K562 (cell line): ENCODE measurements around the gene ZNF467. TPM values are rescaled to one million over a fixed set of nuclear protein-coding genes. Genes with fewer than 3 reads are reported as not detected.

Source experiments
- ATAC-seq: fragments of 200-7000 bp; cut with Tn5 transposase; 3 replicates; pipeline ENCODE4 v1.9.1; 2020; ENCODE audit warnings: moderate library complexity
- BruUV-seq: library from RNA; stranded (reverse); fragments of 400-500 nt; replicated peaks from 2 replicates; lab custom pipeline; 2021; lab: Mats Ljungman, UMichigan
- CTCF ChIA-PET: fragments of 300-600 bp; formaldehyde crosslinking; extraction: SDS; loops from one replicate; lab custom pipeline; 2021; ENCODE audit warnings: low intra/inter-chr PET ratio; lab: Yijun Ruan, JAX
- POLR2A ChIA-PET: fragments of 300-600, 350-650 bp; sonication (Branson Sonifier 250); formaldehyde crosslinking; extraction: SDS; loops from one replicate; lab custom pipeline; 2021; ENCODE audit warnings: antibody characterized with exemption, inconsistent platforms; lab: Yijun Ruan, JAX
- DNase-seq, 4 experiments: peaks; one replicate each; pipeline versions ENCODE4 v3.0.0 to v3.0.0-alpha.2; 2011 to 2018; ENCODE audit warnings: low spot score in 3 of 4, mixed read lengths in 3 of 4; ENCODE audit errors: extremely low read depth in 1 of 4
- FAIRE-seq: peaks from 2 replicates; lab custom pipeline; 2011; peaks lifted over from hg19 to GRCh38; lab: Jason Lieb, UNC
- H2AFZ ChIP-seq: 2 replicates; pipeline ENCODE4 v1.6.0; 2011; ENCODE audit warnings: low read depth, low read length, control low read depth, inconsistent platforms
- H3K27ac ChIP-seq: fragments of 200-600 bp; 3 replicates; pipeline ENCODE4 v1.8.0; 2011; ENCODE audit warnings: low read depth, mild to moderate bottlenecking, control low read depth, inconsistent platforms, low read length, moderate library complexity, mixed read lengths; ENCODE audit errors: extremely low read depth
- H3K27me3 ChIP-seq, 2 experiments: fragments of 300-600 bp in 1 of 2; 2 replicates in 1 of 2; 3 replicates in 1 of 2; pipeline versions ENCODE4 v1.6.0 to v1.8.0; 2011; ENCODE audit warnings: inconsistent platforms in 2 of 2, low read length in 2 of 2, mild to moderate bottlenecking in 1 of 2, mixed read lengths in 1 of 2, moderate library complexity in 1 of 2; ENCODE audit not compliant: control insufficient read depth in 2 of 2, insufficient read depth in 2 of 2
- H3K36me3 ChIP-seq: fragments of 300-600 bp; 3 replicates; pipeline ENCODE4 v1.8.0; 2011; ENCODE audit warnings: mild to moderate bottlenecking, low read length, inconsistent platforms; ENCODE audit not compliant: control insufficient read depth, insufficient read depth
- H3K4me1 ChIP-seq, 2 experiments: fragments of 200-600 bp in 1 of 2; replicated peaks in 1 of 2; 2 replicates in 1 of 2; 3 replicates in 1 of 2; pipeline versions ENCODE4 v1.5.1 to v1.8.0; 2011; ENCODE audit warnings: inconsistent platforms in 2 of 2, low read length in 2 of 2, mild to moderate bottlenecking in 1 of 2, mixed read lengths in 1 of 2, moderate library complexity in 1 of 2; ENCODE audit not compliant: control insufficient read depth in 2 of 2, insufficient read depth in 2 of 2
- H3K4me2 ChIP-seq: 2 replicates; pipeline ENCODE4 v1.6.1; 2011; ENCODE audit warnings: low read length, control low read depth, inconsistent platforms, mixed read lengths; ENCODE audit not compliant: insufficient read depth
- H3K4me3 ChIP-seq: fragments of 200-600 bp; sonication (generic), shearing (Covaris generic); 2 replicates; pipeline ENCODE4 v1.5.1; 2016; ENCODE audit warnings: control low read depth, inconsistent platforms
- H3K79me2 ChIP-seq: fragments of 200-600 bp; 3 replicates; pipeline ENCODE4 v1.8.0; 2011; ENCODE audit warnings: low read length, inconsistent platforms; ENCODE audit not compliant: control insufficient read depth, insufficient read depth
- H3K9ac ChIP-seq, 2 experiments: 2 replicates each; pipeline versions ENCODE4 v1.6.0 to v1.6.1; 2011; ENCODE audit warnings: low read depth in 2 of 2, low read length in 2 of 2, control low read depth in 1 of 2, inconsistent platforms in 1 of 2, mild to moderate bottlenecking in 1 of 2, mixed read lengths in 1 of 2; ENCODE audit not compliant: insufficient read depth in 1 of 2
- H3K9me1 ChIP-seq: one replicate; pipeline ENCODE4 v1.6.0; 2011; ENCODE audit warnings: inconsistent platforms, mild to moderate bottlenecking, low read length, moderate library complexity; ENCODE audit not compliant: control insufficient read depth, insufficient read depth
- H3K9me3 ChIP-seq: replicated peaks from 2 replicates; pipeline ENCODE4 v1.5.1; 2011; ENCODE audit warnings: low read depth, low read length, inconsistent platforms; ENCODE audit not compliant: control insufficient read depth, insufficient read depth
- H4K20me1 ChIP-seq: replicated peaks from 2 replicates; pipeline ENCODE4 v1.6.1; 2011; ENCODE audit warnings: low read length, inconsistent platforms, mixed read lengths; ENCODE audit not compliant: control insufficient read depth, insufficient read depth
- CEBPB ChIP-seq: fragments of 450-650 bp; IDR thresholded peaks from 2 replicates; pipeline ENCODE4 v1.6.1; 2016; ENCODE audit warnings: missing genetic modification characterization, missing compliant biosample characterization
- HNRNPL ChIP-seq: fragments of 200-400 bp; formaldehyde crosslinking; IDR thresholded peaks from 2 replicates; pipeline ENCODE4 v1.6.1; 2017; ENCODE audit warnings: low read depth, mild to moderate bottlenecking, low read length
- NFIC ChIP-seq: fragments of 450-650 bp; IDR thresholded peaks from 2 replicates; pipeline ENCODE4 v1.6.1; 2017; ENCODE audit warnings: mild to moderate bottlenecking, inconsistent platforms
- SAP30 ChIP-seq: fragments of 200-600 bp; sonication (generic); IDR thresholded peaks from 2 replicates; pipeline ENCODE4 v1.6.1; 2012; ENCODE audit warnings: borderline replicate concordance, low read depth, mild to moderate bottlenecking, moderate library complexity, low read length, control low read depth, inconsistent platforms; ENCODE audit not compliant: insufficient read depth, poor library complexity, severe bottlenecking
- WGBS: fragments of 100-300 bp; shearing (Covaris generic); methylation state at CpG from one replicate; pipeline ENCODE4 v1.1.6; 2016; ENCODE audit warnings: low coverage, mixed read lengths; ENCODE audit not compliant: insufficient coverage; ENCODE audit errors: missing lambda C conversion rate; 5-methylcytosine and 5-hydroxymethylcytosine counted together
- in situ Hi-C: fragments of 300-500 bp; cut with MboI; formaldehyde crosslinking; loops from 4 replicates; pipeline ENCODE4 v1.15.0; 2018; ENCODE audit warnings: inconsistent platforms, mixed read lengths
- intact Hi-C: fragments of 100-400 bp; cut with micrococcal nuclease; formaldehyde crosslinking; loops from 2 replicates; pipeline ENCODE4 v1.14.2; 2022
- polyA plus RNA-seq, 8 experiments: library from polyadenylated mRNA; depleted of rRNA in 4 of 8; stranded (reverse) in 5 of 8; unstranded in 3 of 8; fragments of >200 nt; fragmentation: Nextera tagmentation in 2 of 8; fragmentation: Illumina TruSeq in 1 of 8; extraction: Ambion mirVana in 2 of 8; extraction: Trizol in 1 of 8; gene quantifications; 2 replicates each; pipeline versions ENCODE4 v1.2.1 to v1.2.3, GENCODE V29; 2011 to 2014; ENCODE audit warnings: inconsistent platforms in 1 of 8, missing spikeins in 1 of 8
- total RNA-seq, 7 experiments: library from RNA; depleted of rRNA in 6 of 7; stranded (reverse); fragments of >200 nt in 6 of 7; fragmentation: Illumina TruSeq in 2 of 7; extraction: Trizol in 2 of 7; gene quantifications; 2 replicates each; pipeline versions ENCODE4 v1.2.1 to v1.2.3, GENCODE V29; 2011 to 2021; ENCODE audit warnings: low replicate concordance in 1 of 7
- TF ChIP-seq, protein P1 (sequence below), 3 experiments: fragments of 200-800 bp in 1 of 3; fragments of 250-450 bp in 1 of 3; fragments of 450-650 bp in 1 of 3; sonication (Bioruptor Pico) in 1 of 3; sonication (Bioruptor generic) in 1 of 3; formaldehyde crosslinking in 1 of 3; IDR thresholded peaks; 2 replicates each; pipeline versions ENCODE4 v1.6.1 to v1.8.0; 2016 to 2022; ENCODE audit warnings: mild to moderate bottlenecking in 2 of 3, missing genetic modification characterization in 2 of 3, missing compliant biosample characterization in 1 of 3, moderate library complexity in 1 of 3
- TF ChIP-seq, protein P2 (sequence below): fragments of 450-650 bp; IDR thresholded peaks from 2 replicates; pipeline ENCODE4 v1.7.0; 2016; ENCODE audit warnings: borderline replicate concordance
- TF ChIP-seq, protein P3 (sequence below): sonication (generic); formaldehyde crosslinking; IDR thresholded peaks from 2 replicates; pipeline ENCODE4 v1.8.0; 2022; ENCODE audit warnings: missing genetic modification reagents, mild to moderate bottlenecking, moderate library complexity, borderline replicate concordance
- TF ChIP-seq, protein P4 (sequence below): fragments of 250-450 bp; sonication (Bioruptor Pico); IDR thresholded peaks from 2 replicates; pipeline ENCODE4 v1.6.1; 2021; ENCODE audit warnings: mild to moderate bottlenecking

The ZNF467 gene
- total and polyA plus RNA-seq, 9 of the 15 experiments (the other 6 are each of a cell fraction or from before 2014, with no cell fraction given), result 0.32 to 14.2 (median 1.7) TPM

DNA sequence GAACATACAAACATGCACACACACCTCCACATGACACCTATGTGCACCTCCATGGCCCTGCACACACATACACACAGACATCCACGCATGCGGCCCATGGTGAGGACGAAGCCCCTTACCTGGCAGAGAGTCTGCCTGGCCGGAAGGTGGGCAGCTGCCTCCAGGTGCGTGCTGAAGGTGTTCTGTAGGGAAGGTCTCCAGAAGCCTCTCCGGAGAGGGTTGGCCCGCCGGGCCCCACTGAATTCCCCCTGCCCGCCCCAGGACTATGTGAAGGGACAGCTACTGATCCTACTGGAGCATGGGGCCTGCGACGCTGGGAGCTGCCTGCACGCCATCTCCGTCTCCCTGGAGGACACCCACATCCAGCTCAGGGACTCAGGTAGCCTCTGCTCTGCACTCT is 8.5 kb upstream of the ZNF467 start (continued):
- TF ChIP-seq, protein P1, sequence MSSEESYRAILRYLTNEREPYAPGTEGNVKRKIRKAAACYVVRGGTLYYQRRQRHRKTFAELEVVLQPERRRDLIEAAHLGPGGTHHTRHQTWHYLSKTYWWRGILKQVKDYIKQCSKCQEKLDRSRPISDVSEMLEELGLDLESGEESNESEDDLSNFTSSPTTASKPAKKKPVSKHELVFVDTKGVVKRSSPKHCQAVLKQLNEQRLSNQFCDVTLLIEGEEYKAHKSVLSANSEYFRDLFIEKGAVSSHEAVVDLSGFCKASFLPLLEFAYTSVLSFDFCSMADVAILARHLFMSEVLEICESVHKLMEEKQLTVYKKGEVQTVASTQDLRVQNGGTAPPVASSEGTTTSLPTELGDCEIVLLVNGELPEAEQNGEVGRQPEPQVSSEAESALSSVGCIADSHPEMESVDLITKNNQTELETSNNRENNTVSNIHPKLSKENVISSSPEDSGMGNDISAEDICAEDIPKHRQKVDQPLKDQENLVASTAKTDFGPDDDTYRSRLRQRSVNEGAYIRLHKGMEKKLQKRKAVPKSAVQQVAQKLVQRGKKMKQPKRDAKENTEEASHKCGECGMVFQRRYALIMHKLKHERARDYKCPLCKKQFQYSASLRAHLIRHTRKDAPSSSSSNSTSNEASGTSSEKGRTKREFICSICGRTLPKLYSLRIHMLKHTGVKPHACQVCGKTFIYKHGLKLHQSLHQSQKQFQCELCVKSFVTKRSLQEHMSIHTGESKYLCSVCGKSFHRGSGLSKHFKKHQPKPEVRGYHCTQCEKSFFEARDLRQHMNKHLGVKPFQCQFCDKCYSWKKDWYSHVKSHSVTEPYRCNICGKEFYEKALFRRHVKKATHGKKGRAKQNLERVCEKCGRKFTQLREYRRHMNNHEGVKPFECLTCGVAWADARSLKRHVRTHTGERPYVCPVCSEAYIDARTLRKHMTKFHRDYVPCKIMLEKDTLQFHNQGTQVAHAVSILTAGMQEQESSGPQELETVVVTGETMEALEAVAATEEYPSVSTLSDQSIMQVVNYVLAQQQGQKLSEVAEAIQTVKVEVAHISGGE (CRISPR knock-in tag; IDR thresholded peaks at IDR 0.05), result no peak

DNA sequence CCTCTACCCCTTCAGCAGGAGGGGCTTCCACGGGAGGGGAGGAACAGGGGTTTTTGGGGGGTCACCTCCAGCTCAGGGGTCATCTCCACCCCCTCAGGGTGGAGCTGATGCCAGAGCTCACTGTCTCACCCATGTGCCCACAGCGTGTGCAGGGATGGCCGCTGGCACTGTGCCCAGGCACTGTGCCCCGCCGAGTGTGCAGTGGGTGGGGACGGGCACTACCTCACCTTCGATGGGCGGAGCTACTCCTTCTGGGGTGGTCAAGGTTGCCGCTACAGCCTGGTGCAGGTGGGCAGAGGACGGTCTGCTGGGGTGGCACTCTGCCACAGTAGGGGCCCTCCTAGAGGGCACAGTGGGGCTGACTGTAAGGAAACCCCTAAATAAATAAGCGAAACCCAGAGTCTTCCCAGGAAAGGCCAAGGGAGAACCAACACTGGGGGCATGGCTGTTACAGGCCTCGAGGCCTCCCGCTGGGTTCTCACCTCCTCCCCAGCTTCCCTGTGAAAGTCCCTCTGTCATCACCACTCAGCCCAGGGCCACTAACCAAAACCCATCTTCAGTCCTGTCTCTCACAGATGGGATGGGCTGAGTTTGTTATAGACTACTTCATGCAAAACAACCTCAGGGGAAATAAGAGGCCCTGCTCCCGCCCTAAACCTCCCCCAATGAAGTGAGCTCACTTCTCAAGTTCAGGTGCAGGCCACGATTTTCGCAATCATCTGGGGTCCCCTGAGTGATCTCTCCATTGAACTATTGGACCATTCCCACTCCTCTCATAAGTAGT is 7.4 kb upstream of the ZNF467 start:
- no peak overlapping the region for H3K4me2 ChIP-seq
- ChIA-PET POLR2A (interaction anchor here (1.1 kb wide), 2 partner anchors 9 to 33 kb away, joined by 3 read pairs; no protein-coding TSS in a partner anchor), CTCF (no interaction called here)
- H4K20me1 ChIP-seq, result peaks cover 13% of the 10 kb centered on the region
- no peak overlapping the region for H3K27ac ChIP-seq
- peak overlapping the region in 1 of 2 experiments; percentile 67; a peak in 1 of 4 replicates for H3K9ac ChIP-seq
- no peak overlapping the region for H3K4me3 ChIP-seq
- H3K79me2 ChIP-seq, result no peaks in the 10 kb centered on the region
- H3K9me3 ChIP-seq, result no peaks in the 10 kb centered on the region
- no peak overlapping the region for H2AFZ ChIP-seq
- H3K36me3 ChIP-seq, result no peaks in the 10 kb centered on the region
- TF ChIP-seq NFIC (peak; percentile 43; the same call in 1 of the 2 replicates), CEBPB (tag) (peak; percentile 56), SAP30 (no peak), HNRNPL (no peak)
- TF ChIP-seq, protein P2, sequence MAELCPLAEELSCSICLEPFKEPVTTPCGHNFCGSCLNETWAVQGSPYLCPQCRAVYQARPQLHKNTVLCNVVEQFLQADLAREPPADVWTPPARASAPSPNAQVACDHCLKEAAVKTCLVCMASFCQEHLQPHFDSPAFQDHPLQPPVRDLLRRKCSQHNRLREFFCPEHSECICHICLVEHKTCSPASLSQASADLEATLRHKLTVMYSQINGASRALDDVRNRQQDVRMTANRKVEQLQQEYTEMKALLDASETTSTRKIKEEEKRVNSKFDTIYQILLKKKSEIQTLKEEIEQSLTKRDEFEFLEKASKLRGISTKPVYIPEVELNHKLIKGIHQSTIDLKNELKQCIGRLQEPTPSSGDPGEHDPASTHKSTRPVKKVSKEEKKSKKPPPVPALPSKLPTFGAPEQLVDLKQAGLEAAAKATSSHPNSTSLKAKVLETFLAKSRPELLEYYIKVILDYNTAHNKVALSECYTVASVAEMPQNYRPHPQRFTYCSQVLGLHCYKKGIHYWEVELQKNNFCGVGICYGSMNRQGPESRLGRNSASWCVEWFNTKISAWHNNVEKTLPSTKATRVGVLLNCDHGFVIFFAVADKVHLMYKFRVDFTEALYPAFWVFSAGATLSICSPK, result no peak
- TF ChIP-seq, protein P3, sequence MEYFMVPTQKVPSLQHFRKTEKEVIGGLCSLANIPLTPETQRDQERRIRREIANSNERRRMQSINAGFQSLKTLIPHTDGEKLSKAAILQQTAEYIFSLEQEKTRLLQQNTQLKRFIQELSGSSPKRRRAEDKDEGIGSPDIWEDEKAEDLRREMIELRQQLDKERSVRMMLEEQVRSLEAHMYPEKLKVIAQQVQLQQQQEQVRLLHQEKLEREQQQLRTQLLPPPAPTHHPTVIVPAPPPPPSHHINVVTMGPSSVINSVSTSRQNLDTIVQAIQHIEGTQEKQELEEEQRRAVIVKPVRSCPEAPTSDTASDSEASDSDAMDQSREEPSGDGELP, result no peak
- TF ChIP-seq, protein P4, sequence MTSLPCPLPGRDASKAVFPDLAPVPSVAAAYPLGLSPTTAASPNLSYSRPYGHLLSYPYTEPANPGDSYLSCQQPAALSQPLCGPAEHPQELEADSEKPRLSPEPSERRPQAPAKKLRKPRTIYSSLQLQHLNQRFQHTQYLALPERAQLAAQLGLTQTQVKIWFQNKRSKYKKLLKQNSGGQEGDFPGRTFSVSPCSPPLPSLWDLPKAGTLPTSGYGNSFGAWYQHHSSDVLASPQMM (CRISPR knock-in tag), result no peak
- H3K27me3 ChIP-seq, result peaks cover 0 to 5% of the 10 kb centered on the region in 2 experiments; a peak in 3 of 5 replicates
- no peaks in the 10 kb centered on the region for H3K9me1 ChIP-seq
- intact Hi-C loops, result no loop called here
- BruUV-seq, result no TSS peak
- FAIRE-seq (peak; percentile 48), ATAC-seq (no peak), DNase-seq (no peak)
- WGBS, result 36% methylated on average over 15 of the region's 16 CpGs
- in situ Hi-C loops, result no loop called here
- peaks cover 0 to 77% of the 10 kb centered on the region in 2 experiments; a peak in 3 of 5 replicates for H3K4me1 ChIP-seq
